A673 (cell line): Measurements from ENCODE around the gene BEND6. TPM values are rescaled to one million over a fixed set of nuclear protein-coding genes. Genes with fewer than 3 reads are reported as not detected.

Source experiments
- BruUV-seq: library from RNA; stranded (reverse); fragments of 400-500 nt; replicated peaks from 2 replicates; lab custom pipeline; 2021; lab: Mats Ljungman, UMichigan
- CTCF ChIA-PET: fragments of 300-600 bp; sonication (Branson Sonifier 250); formaldehyde crosslinking; loops from one replicate; lab custom pipeline; 2022; ENCODE audit warnings: antibody characterized with exemption; lab: Charles Lee
- POLR2A ChIA-PET: fragments of 300-600 bp; sonication (Branson Sonifier 250); formaldehyde crosslinking; loops from one replicate; lab custom pipeline; 2022; ENCODE audit warnings: antibody characterized with exemption; ENCODE audit not compliant: low non-redundant PET; lab: Charles Lee
- DNase-seq: peaks from one replicate; pipeline ENCODE4 v3.0.0-alpha.2; 2015; ENCODE audit warnings: low spot score
- H3K27ac ChIP-seq: fragments of 200-600 bp; sonication (generic); 2 replicates; pipeline ENCODE4 v1.5.1; 2016; ENCODE audit warnings: mixed run types, low read depth, mild to moderate bottlenecking, mixed read lengths, antibody characterized with exemption, low read length; ENCODE audit not compliant: poor library complexity, severe bottlenecking
- H3K27me3 ChIP-seq: fragments of 200-600 bp; sonication (generic); replicated peaks from 2 replicates; pipeline ENCODE4 v1.6.1; 2017; ENCODE audit warnings: mixed run types, low read depth, mild to moderate bottlenecking, mixed read lengths, antibody characterized with exemption, low read length; ENCODE audit not compliant: insufficient read depth, poor library complexity
- H3K36me3 ChIP-seq: fragments of 200-600 bp; sonication (generic); 2 replicates; pipeline ENCODE4 v1.6.1; 2016; ENCODE audit warnings: mixed run types, mild to moderate bottlenecking, mixed read lengths, antibody characterized with exemption, low read length; ENCODE audit not compliant: insufficient read depth, poor library complexity, severe bottlenecking
- H3K4me1 ChIP-seq: fragments of 200-600 bp; sonication (generic); 2 replicates; pipeline ENCODE4 v1.6.1; 2017; ENCODE audit warnings: mixed run types, mild to moderate bottlenecking, mixed read lengths, antibody characterized with exemption, low read length; ENCODE audit not compliant: insufficient read depth, poor library complexity, severe bottlenecking
- H3K4me3 ChIP-seq: fragments of 200-600 bp; sonication (generic); 2 replicates; pipeline ENCODE4 v1.5.1; 2016; ENCODE audit warnings: low read depth, mixed run types, mild to moderate bottlenecking, mixed read lengths, low read length; ENCODE audit not compliant: poor library complexity, severe bottlenecking
- H3K9me3 ChIP-seq: fragments of 200-600 bp; sonication (generic); 2 replicates; pipeline ENCODE4 v1.6.1; 2016; ENCODE audit warnings: mixed run types, low read depth, mild to moderate bottlenecking, mixed read lengths, antibody characterized with exemption, low read length; ENCODE audit not compliant: poor library complexity, severe bottlenecking
- EZH2 ChIP-seq: fragments of 200-600 bp; sonication (generic); IDR thresholded peaks from 2 replicates; pipeline ENCODE4 v1.6.1; 2017; ENCODE audit warnings: borderline replicate concordance, low read depth, mild to moderate bottlenecking, mixed read lengths, antibody characterized with exemption, low read length; ENCODE audit not compliant: poor library complexity, severe bottlenecking
- intact Hi-C: fragments of 100-400 bp; cut with micrococcal nuclease; formaldehyde crosslinking; loops from one replicate; pipeline ENCODE4 v1.10.0; 2022; ENCODE audit not compliant: unreplicated experiment
- total RNA-seq: library from RNA; stranded (reverse); gene quantifications from 2 replicates; pipeline ENCODE4 v1.2.3, GENCODE V29; 2021
- TF ChIP-seq, protein P1 (sequence below): fragments of 300-800, 200-600 bp; sonication (generic); conservative IDR thresholded peaks from 2 replicates; pipeline ENCODE4 v1.5.1; 2017; ENCODE audit warnings: low read depth, mild to moderate bottlenecking, antibody characterized with exemption, low read length, moderate library complexity, mixed read lengths

BEND6 gene
- total RNA-seq, 1 experiment from 2014 or later, result 5.3 TPM

DNA sequence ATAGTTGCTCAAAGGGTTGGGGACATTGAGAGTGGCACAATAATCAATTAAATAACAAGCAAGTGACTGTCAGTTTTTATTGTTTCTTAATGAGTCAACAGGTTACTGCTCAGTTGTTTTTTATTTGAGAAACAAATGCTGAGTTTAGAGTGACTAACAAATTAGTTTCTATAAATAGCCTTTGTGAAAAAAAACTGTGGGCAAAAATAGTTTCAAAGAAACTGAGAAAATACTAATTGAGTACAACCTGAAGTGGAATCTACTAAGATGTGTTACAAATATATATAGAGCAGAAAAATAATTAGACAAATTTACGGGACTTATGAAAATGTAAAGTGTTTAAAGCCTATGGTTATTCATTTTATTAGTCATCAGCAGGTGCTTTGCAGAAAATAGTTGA is 22.3 kb downstream of the BEND6 start:
- Histone ChIP-seq H3K9me3 (peaks cover 10% of the 10 kb centered on the region), H3K27me3 (no peaks in the 10 kb centered on the region), H3K4me1 (no peaks in the 10 kb centered on the region), H3K36me3 (no peaks in the 10 kb centered on the region), H3K4me3 (no peak overlapping the region), H3K27ac (no peak overlapping the region)
- no peak for DNase-seq
- TF ChIP-seq, protein P1, sequence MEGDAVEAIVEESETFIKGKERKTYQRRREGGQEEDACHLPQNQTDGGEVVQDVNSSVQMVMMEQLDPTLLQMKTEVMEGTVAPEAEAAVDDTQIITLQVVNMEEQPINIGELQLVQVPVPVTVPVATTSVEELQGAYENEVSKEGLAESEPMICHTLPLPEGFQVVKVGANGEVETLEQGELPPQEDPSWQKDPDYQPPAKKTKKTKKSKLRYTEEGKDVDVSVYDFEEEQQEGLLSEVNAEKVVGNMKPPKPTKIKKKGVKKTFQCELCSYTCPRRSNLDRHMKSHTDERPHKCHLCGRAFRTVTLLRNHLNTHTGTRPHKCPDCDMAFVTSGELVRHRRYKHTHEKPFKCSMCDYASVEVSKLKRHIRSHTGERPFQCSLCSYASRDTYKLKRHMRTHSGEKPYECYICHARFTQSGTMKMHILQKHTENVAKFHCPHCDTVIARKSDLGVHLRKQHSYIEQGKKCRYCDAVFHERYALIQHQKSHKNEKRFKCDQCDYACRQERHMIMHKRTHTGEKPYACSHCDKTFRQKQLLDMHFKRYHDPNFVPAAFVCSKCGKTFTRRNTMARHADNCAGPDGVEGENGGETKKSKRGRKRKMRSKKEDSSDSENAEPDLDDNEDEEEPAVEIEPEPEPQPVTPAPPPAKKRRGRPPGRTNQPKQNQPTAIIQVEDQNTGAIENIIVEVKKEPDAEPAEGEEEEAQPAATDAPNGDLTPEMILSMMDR, result no peak
- no peak for TF ChIP-seq EZH2
- intact Hi-C loops, result no loop called here
- ChIA-PET CTCF (no interaction called here), POLR2A (no interaction called here)
- no TSS peak for BruUV-seq

DNA sequence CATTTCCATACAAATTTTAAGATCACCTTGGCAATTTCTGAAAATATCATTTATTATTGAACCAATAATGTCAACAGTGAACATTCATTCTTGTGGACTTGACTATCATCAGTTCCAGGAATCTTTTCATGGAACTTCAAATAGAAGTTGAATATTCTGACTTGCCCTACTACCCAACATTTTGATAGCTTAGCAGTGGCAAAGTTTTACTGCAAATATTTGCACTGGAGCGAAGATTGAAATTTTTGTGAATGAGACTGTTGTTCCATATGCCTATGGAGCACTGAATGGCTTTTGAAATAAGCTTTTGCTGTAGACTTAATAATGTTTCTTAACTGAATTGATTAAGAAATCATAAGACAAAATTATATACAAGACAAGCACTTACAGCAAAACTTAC is 23.6 kb downstream of the BEND6 start:
- ChIA-PET CTCF (no interaction called here), POLR2A (no interaction called here)
- DNase-seq, result no peak
- Histone ChIP-seq H3K36me3 (no peaks in the 10 kb centered on the region), H3K27me3 (no peaks in the 10 kb centered on the region), H3K4me3 (no peak overlapping the region), H3K4me1 (no peaks in the 10 kb centered on the region), H3K27ac (no peak overlapping the region), H3K9me3 (peaks cover 10% of the 10 kb centered on the region)
- BruUV-seq, result no TSS peak
- TF ChIP-seq, protein P1, result no peak
- intact Hi-C loops, result no loop called here

DNA sequence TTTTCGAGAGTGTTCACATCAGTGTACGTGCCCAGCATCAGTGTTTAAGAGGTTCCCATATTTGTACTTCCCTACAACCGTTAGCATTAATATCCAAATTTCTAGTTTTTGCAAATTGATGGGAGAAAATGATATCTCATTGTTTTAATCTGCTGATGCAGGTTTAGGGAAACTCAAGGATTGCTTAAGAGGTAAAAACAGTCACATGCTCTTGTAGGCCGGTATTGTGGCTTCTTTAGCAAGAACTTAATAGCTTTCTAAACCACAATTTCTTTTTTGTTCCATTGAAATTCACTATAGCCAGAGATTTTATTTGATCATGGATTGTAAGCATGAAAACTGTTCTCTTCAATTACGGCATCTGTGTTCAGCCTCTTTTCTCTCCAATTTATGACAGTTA is 29.5 kb downstream of the BEND6 start:
- DNase-seq, result no peak
- intact Hi-C loops, result no loop called here

More for the DNA sequence above, 29.5 kb downstream of the BEND6 start:
- no peaks in the 10 kb centered on the region for H3K4me1 ChIP-seq
- BruUV-seq, result no TSS peak
- POLR2A ChIA-PET, result no interaction called here
- no peaks in the 10 kb centered on the region for H3K27me3 ChIP-seq
- TF ChIP-seq, protein P1, result no peak
- TF ChIP-seq EZH2, result no peak
- H3K4me3 ChIP-seq, result no peak overlapping the region
- H3K36me3 ChIP-seq, result no peaks in the 10 kb centered on the region
- H3K27ac ChIP-seq, result no peak overlapping the region
- CTCF ChIA-PET, result no interaction called here
- H3K9me3 ChIP-seq, result no peaks in the 10 kb centered on the region
